ENCODE data around the gene OSBPL9. TPM values are rescaled to one million over a fixed set of nuclear protein-coding genes. Genes with fewer than 3 reads are reported as not detected.

The OSBPL9 gene
- total RNA-seq, 2 experiments from 2014 or later: 58.6 to 87.8 TPM

- Histone ChIP-seq H3K4me1 (ENCODE audit: insufficient read depth, low read length, poor library complexity, severe bottlenecking) (no peaks in the 10 kb centered on the region), H3K4me3 (ENCODE audit: low read depth, low read length, poor library complexity, severe bottlenecking) (no peak overlapping the region), H3K36me3 (ENCODE audit: insufficient read depth, low read length) (no peaks in the 10 kb centered on the region), H3K4me2 (ENCODE audit: low read length) (no peak overlapping the region), H2AFZ (ENCODE audit: low read length) (no peak overlapping the region), H3K9me2 (ENCODE audit: insufficient read depth, low read length) (no peaks in the 10 kb centered on the region), H4K20me1 (ENCODE audit: insufficient read depth, low read length) (no peaks in the 10 kb centered on the region), H3K79me2 (ENCODE audit: insufficient read depth, low read depth, low read length) (no peaks in the 10 kb centered on the region), H3K9me3 (ENCODE audit: low read length) (no peaks in the 10 kb centered on the region), H3K27ac (ENCODE audit: low read depth, low read length, poor library complexity, severe bottlenecking) (no peak overlapping the region)
- ChIA-PET CTCF (ENCODE audit: unreplicated experiment) (no interaction called here), POLR2A (no interaction called here)
- DNase-seq (ENCODE audit: low spot score): no peak
- intact Hi-C loops (cut with micrococcal nuclease; ENCODE audit: unreplicated experiment): no loop called here
- no peak for TF ChIP-seq CTCF (conservative IDR thresholded peaks at IDR 0.05; ENCODE audit: low read length)
- no peak for TF ChIP-seq EZH2phosphoT487 (IDR thresholded peaks at IDR 0.05; ENCODE audit: borderline replicate concordance, low read depth, low read length)
- BruUV-seq (replicated peaks): no TSS peak
Measured at GRCh38 chr1:51642739-51643142, 25.8 kb downstream of the OSBPL9 start.

GRCh38 chr1:51643362-51643761 is 26.5 kb downstream of the OSBPL9 start:
- H3K9me2 ChIP-seq (ENCODE audit: insufficient read depth, low read length): no peaks in the 10 kb centered on the region
- no peaks in the 10 kb centered on the region for H3K79me2 ChIP-seq (ENCODE audit: insufficient read depth, low read depth, low read length)
- intact Hi-C loops (cut with micrococcal nuclease; ENCODE audit: unreplicated experiment): no loop called here
- TF ChIP-seq CTCF (conservative IDR thresholded peaks at IDR 0.05; ENCODE audit: low read length) (no peak), EZH2phosphoT487 (IDR thresholded peaks at IDR 0.05; ENCODE audit: borderline replicate concordance, low read depth, low read length) (no peak)
- no peak overlapping the region for H3K4me3 ChIP-seq (ENCODE audit: low read depth, low read length, poor library complexity, severe bottlenecking)
- no peak overlapping the region for H3K27ac ChIP-seq (ENCODE audit: low read depth, low read length, poor library complexity, severe bottlenecking)
- POLR2A ChIA-PET: interaction anchor here (0.6 kb wide), 1 partner anchor 653 kb away, joined by 5 read pairs; no protein-coding TSS in a partner anchor
- no peaks in the 10 kb centered on the region for H3K4me1 ChIP-seq (ENCODE audit: insufficient read depth, low read length, poor library complexity, severe bottlenecking)
- no peak for DNase-seq (ENCODE audit: low spot score)
- CTCF ChIA-PET (ENCODE audit: unreplicated experiment): no interaction called here
- no peak overlapping the region for H3K4me2 ChIP-seq (ENCODE audit: low read length)
- H3K9me3 ChIP-seq (ENCODE audit: low read length): no peaks in the 10 kb centered on the region
- no peak overlapping the region for H2AFZ ChIP-seq (ENCODE audit: low read length)
- H3K36me3 ChIP-seq (ENCODE audit: insufficient read depth, low read length): no peaks in the 10 kb centered on the region
- no TSS peak for BruUV-seq (replicated peaks)
- H4K20me1 ChIP-seq (ENCODE audit: insufficient read depth, low read length): no peaks in the 10 kb centered on the region

- intact Hi-C loops (cut with micrococcal nuclease; ENCODE audit: unreplicated experiment): no loop called here
- Histone ChIP-seq H3K9me3 (ENCODE audit: low read length) (no peaks in the 10 kb centered on the region), H2AFZ (ENCODE audit: low read length) (no peak overlapping the region), H3K4me3 (ENCODE audit: low read depth, low read length, poor library complexity, severe bottlenecking) (no peak overlapping the region), H4K20me1 (ENCODE audit: insufficient read depth, low read length) (no peaks in the 10 kb centered on the region), H3K36me3 (ENCODE audit: insufficient read depth, low read length) (no peaks in the 10 kb centered on the region), H3K27ac (ENCODE audit: low read depth, low read length, poor library complexity, severe bottlenecking) (no peak overlapping the region), H3K9me2 (ENCODE audit: insufficient read depth, low read length) (no peaks in the 10 kb centered on the region), H3K79me2 (ENCODE audit: insufficient read depth, low read depth, low read length) (no peaks in the 10 kb centered on the region), H3K4me1 (ENCODE audit: insufficient read depth, low read length, poor library complexity, severe bottlenecking) (no peaks in the 10 kb centered on the region), H3K4me2 (ENCODE audit: low read length) (no peak overlapping the region)
- ChIA-PET CTCF (ENCODE audit: unreplicated experiment) (no interaction called here), POLR2A (interaction anchor here (0.6 kb wide), 3 partner anchors 47 to 653 kb away, joined by 3 to 5 read pairs (median 3); no protein-coding TSS in a partner anchor)
- BruUV-seq (replicated peaks): no TSS peak
- TF ChIP-seq CTCF (conservative IDR thresholded peaks at IDR 0.05; ENCODE audit: low read length): no peak
- no peak for TF ChIP-seq EZH2phosphoT487 (IDR thresholded peaks at IDR 0.05; ENCODE audit: borderline replicate concordance, low read depth, low read length)
- no peak for DNase-seq (ENCODE audit: low spot score)
Measured at GRCh38 chr1:51644020-51644419, 27.1 kb downstream of the OSBPL9 start.

Measured in OCI-LY7 (cell line).